Measurements from ENCODE around the gene OSER1. TPM values are rescaled to one million over a fixed set of nuclear protein-coding genes. Genes with fewer than 3 reads are reported as not detected.
"Not testable (repeated sequence)": the region's sequence is repeated elsewhere in the genome, so short reads cannot be mapped to it uniquely, and the experiment has no call there.

Gene OSER1
- total RNA-seq, 1 donor from 2014 or later = 53.2 TPM

GRCh38 chr20:44245977-44246376, 35.4 kb upstream of the OSER1 start:
- peaks cover 9% of the 10 kb centered on the region for H3K27me3 ChIP-seq (ENCODE audit: control insufficient read depth, insufficient read depth, low read length)
- FAIRE-seq = no peak
- no peaks in the 10 kb centered on the region for H3K36me3 ChIP-seq (ENCODE audit: control insufficient read depth, insufficient read depth, low read length)
- DNase-seq (ENCODE audit: low read depth) = no peak
- H3K4me3 ChIP-seq (ENCODE audit: low read depth, low read length) = no peak overlapping the region
- TF ChIP-seq CTCF (IDR thresholded peaks at IDR 0.05; ENCODE audit: insufficient read depth, low read length, severe bottlenecking) = no peak

DNA sequence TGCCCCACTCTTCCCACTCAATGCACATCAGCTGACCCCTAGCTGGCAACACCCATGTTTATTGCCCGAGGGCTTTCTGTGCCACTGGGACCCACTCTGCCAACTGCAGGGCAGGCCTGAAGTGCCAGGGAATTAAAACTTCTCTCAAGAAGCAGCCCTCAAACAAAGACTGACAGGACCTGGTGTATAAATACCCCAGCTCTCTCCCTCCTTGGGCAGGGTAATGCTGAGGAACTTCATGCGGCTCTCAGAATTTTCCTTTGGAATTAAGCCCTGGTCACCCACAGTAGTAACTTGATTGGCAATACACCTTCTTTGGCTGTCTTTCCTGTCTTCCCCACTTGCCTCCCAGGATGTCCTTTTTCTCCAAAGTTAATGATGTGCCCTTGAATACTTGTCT, 31.2 kb upstream of the OSER1 start:
- Histone ChIP-seq H3K4me3 (ENCODE audit: low read depth, low read length) (no peak overlapping the region), H3K36me3 (ENCODE audit: control insufficient read depth, insufficient read depth, low read length) (no peaks in the 10 kb centered on the region), H3K27me3 (ENCODE audit: control insufficient read depth, insufficient read depth, low read length) (peaks cover 2% of the 10 kb centered on the region)
- no peak for DNase-seq (ENCODE audit: low read depth)
- FAIRE-seq = no peak
- no peak for TF ChIP-seq CTCF (IDR thresholded peaks at IDR 0.05; ENCODE audit: insufficient read depth, low read length, severe bottlenecking)

GRCh38 chr20:44236840-44237239, 26.3 kb upstream of the OSER1 start:
- not testable (repeated sequence) for H3K36me3 ChIP-seq (ENCODE audit: control insufficient read depth, insufficient read depth, low read length); H3K4me3 ChIP-seq (ENCODE audit: low read depth, low read length); H3K27me3 ChIP-seq (ENCODE audit: control insufficient read depth, insufficient read depth, low read length); DNase-seq (ENCODE audit: low read depth); FAIRE-seq

- Histone ChIP-seq H3K27me3 (ENCODE audit: control insufficient read depth, insufficient read depth, low read length) (no peaks in the 10 kb centered on the region), H3K36me3 (ENCODE audit: control insufficient read depth, insufficient read depth, low read length) (no peaks in the 10 kb centered on the region), H3K4me3 (ENCODE audit: low read depth, low read length) (no peak overlapping the region)
- no peak for TF ChIP-seq CTCF (IDR thresholded peaks at IDR 0.05; ENCODE audit: insufficient read depth, low read length, severe bottlenecking)
- FAIRE-seq (no peak), DNase-seq (ENCODE audit: low read depth) (no peak)
Observed at GRCh38 chr20:44235702-44236101, 25.1 kb upstream of the OSER1 start.

DNA sequence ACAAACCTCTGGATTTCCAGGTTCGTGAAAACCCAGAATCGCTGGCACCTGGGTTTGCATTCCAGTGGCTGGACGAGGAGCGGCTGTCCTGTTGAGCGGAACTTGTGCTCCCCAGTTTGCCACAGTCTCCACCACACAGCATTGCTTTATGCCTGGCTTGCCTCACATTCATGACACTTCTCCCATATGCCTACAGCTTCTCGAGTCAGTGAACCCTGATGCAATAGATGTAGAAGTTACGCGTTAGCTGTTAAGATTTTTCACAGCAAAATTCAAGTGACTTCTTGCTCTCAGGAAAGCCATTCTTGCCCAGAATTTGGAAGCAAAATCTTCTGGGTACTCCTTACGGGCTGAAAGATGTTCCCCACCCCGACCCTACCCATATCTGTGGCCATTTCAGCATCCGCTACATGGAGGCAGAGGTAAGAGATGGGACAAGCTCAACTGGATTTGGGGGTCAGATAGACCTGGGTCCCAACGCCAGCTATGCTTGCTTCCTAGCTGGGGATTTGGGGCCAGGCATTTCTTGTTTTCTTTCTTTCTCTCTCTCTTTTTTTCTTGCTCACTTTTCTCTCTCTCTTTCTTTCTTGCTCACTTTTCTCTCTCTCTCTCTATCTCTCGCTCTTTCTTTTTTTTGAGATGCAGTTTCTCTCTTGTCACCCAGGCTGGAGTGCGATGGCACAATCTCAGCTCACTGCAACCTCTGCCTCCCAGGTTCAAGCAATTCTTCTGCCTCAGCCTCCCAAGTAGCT, 24.2 kb upstream of the OSER1 start:
- no peak for FAIRE-seq
- Histone ChIP-seq H3K4me3 (ENCODE audit: low read depth, low read length) (no peak overlapping the region), H3K36me3 (ENCODE audit: control insufficient read depth, insufficient read depth, low read length) (no peaks in the 10 kb centered on the region), H3K27me3 (ENCODE audit: control insufficient read depth, insufficient read depth, low read length) (no peaks in the 10 kb centered on the region)
- TF ChIP-seq CTCF (IDR thresholded peaks at IDR 0.05; ENCODE audit: insufficient read depth, low read length, severe bottlenecking) = no peak
- DNase-seq (ENCODE audit: low read depth) = no peak

GRCh38 chr20:44233436-44234016, 23.0 kb upstream of the OSER1 start:
- no peak for TF ChIP-seq CTCF (IDR thresholded peaks at IDR 0.05; ENCODE audit: insufficient read depth, low read length, severe bottlenecking)
- Histone ChIP-seq H3K4me3 (ENCODE audit: low read depth, low read length) (no peak overlapping the region), H3K27me3 (ENCODE audit: control insufficient read depth, insufficient read depth, low read length) (no peaks in the 10 kb centered on the region), H3K36me3 (ENCODE audit: control insufficient read depth, insufficient read depth, low read length) (no peaks in the 10 kb centered on the region)
- DNase-seq (ENCODE audit: low read depth) (no peak), FAIRE-seq (no peak)

DNA sequence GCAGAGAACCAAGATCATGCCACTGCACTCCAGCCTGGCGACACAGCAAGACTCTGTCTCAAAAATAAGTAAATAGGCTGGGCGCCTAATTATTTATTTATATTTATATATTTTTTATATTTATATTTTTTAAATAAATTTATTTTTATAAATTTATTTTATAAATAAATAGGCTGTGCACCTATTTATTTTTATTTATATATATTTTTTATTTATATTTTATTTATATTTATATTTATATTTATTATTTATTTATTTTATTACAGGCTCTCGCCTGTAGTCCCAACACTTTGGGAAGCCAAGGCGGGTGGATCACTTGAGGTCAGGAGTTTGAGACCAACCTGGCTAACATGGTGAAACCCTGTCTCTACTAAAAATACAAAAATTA, 21.9 kb upstream of the OSER1 start:
- DNase-seq (ENCODE audit: low read depth); FAIRE-seq: not testable (repeated sequence)

More for the DNA sequence above, 21.9 kb upstream of the OSER1 start:
- not testable (repeated sequence) for H3K27me3 ChIP-seq (ENCODE audit: control insufficient read depth, insufficient read depth, low read length); H3K36me3 ChIP-seq (ENCODE audit: control insufficient read depth, insufficient read depth, low read length); H3K4me3 ChIP-seq (ENCODE audit: low read depth, low read length)

Data from bronchial epithelial cell (primary cell).